Measurements from ENCODE around the gene CYP4F12. TPM values are rescaled to one million over a fixed set of nuclear protein-coding genes. Genes with fewer than 3 reads are reported as not detected.
"Not testable (repeated sequence)": the region's sequence is repeated elsewhere in the genome, so short reads cannot be mapped to it uniquely, and the experiment has no call there.

CYP4F12 gene
- total RNA-seq, 1 donor from 2014 or later: not detected

GRCh38 chr19:15640904-15641597, 31.8 kb upstream of the CYP4F12 start:
- Mint-ChIP-seq H3K9me3 (no peaks in the 10 kb centered on the region), H3K36me3 (ENCODE audit: low read depth) (no peaks in the 10 kb centered on the region), H3K27me3 (ENCODE audit: insufficient read depth) (no peaks in the 10 kb centered on the region), H3K27ac (no peak overlapping the region), H3K4me3 (no peak overlapping the region), H3K4me1 (ENCODE audit: low read depth) (no peaks in the 10 kb centered on the region)
- intact Hi-C loops (cut with micrococcal nuclease): no loop called here
- no peak for DNase-seq (ENCODE audit: low spot score)

DNA sequence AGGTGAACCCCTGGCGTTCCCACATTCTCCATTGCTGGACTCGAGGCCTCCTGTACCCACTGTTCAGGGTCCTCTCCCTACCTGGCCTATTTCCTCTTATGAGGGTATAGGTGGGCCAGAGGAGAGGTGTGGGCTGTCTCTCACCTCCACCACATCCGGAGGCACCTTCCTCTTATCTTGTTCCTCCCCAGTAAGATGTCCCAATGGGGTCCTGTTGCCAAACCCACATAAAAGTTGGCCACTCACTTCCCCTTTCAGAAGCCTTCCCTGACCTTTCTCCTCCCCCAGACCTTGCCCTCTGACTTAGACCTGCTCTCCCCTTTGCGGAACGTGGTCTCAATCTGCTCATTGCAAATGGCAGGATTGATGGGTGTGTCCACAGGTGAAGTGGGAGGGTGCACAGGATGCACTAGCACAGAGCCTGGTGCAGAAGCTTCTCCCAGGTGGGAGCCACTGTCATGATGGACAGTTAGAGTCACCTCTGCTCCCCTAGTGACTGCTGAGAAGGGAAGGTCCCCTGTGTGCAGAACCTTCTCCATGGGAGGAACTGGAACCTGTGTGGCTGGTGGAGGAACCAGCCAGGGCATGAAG, 30.9 kb upstream of the CYP4F12 start:
- no peak for DNase-seq (ENCODE audit: low spot score)
- no peak overlapping the region for H3K27ac Mint-ChIP-seq
- no peaks in the 10 kb centered on the region for H3K9me3 Mint-ChIP-seq
- no peaks in the 10 kb centered on the region for H3K27me3 Mint-ChIP-seq (ENCODE audit: insufficient read depth)
- intact Hi-C loops (cut with micrococcal nuclease): no loop called here
- no peaks in the 10 kb centered on the region for H3K4me1 Mint-ChIP-seq (ENCODE audit: low read depth)
- no peak overlapping the region for H3K4me3 Mint-ChIP-seq
- H3K36me3 Mint-ChIP-seq (ENCODE audit: low read depth): no peaks in the 10 kb centered on the region

DNA sequence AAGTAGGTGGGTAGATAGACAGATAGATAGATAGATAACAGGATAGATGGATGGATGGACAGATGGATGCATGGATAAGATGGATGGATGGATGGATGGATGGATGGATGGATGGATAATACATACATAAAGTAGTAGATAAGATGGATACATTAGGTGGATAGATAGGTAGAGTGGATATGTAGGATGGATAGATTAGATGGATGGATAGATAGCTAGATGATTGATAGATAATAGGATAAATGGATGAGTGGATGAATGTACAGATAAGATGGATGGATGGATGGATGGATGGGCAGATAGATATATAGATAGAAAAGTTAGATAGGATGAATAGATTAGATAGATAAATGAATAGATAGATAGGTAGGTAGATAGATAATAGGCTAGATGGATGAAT, 30.1 kb upstream of the CYP4F12 start:
- Mint-ChIP-seq H3K27me3 (ENCODE audit: insufficient read depth) (no peaks in the 10 kb centered on the region), H3K4me1 (ENCODE audit: low read depth) (no peaks in the 10 kb centered on the region), H3K4me3 (no peak overlapping the region), H3K36me3 (ENCODE audit: low read depth) (no peaks in the 10 kb centered on the region), H3K27ac (no peak overlapping the region), H3K9me3 (no peaks in the 10 kb centered on the region)
- no peak for DNase-seq (ENCODE audit: low spot score)
- intact Hi-C loops (cut with micrococcal nuclease): no loop called here

DNA sequence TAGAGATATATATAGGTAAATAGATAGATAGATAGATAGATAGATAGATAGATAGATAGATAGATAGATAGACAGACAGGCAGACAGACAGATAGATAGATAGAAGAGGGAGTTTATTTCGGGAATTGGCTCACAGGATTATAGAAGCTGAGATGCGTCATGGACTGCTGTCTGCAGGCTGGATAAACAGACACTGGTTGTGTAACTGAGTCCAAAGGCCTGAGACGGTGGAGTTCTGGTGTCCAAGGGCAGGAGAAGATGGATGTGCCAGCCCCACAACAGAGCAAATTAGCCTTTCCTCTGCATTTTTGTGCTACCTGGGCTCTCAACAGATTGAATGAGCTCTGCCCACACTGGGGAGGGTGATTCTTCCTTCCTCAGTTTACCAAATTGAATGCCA, 29.5 kb upstream of the CYP4F12 start:
- intact Hi-C loops (cut with micrococcal nuclease): no loop called here
- no peak for DNase-seq (ENCODE audit: low spot score)
- no peaks in the 10 kb centered on the region for H3K27me3 Mint-ChIP-seq (ENCODE audit: insufficient read depth)

DNA sequence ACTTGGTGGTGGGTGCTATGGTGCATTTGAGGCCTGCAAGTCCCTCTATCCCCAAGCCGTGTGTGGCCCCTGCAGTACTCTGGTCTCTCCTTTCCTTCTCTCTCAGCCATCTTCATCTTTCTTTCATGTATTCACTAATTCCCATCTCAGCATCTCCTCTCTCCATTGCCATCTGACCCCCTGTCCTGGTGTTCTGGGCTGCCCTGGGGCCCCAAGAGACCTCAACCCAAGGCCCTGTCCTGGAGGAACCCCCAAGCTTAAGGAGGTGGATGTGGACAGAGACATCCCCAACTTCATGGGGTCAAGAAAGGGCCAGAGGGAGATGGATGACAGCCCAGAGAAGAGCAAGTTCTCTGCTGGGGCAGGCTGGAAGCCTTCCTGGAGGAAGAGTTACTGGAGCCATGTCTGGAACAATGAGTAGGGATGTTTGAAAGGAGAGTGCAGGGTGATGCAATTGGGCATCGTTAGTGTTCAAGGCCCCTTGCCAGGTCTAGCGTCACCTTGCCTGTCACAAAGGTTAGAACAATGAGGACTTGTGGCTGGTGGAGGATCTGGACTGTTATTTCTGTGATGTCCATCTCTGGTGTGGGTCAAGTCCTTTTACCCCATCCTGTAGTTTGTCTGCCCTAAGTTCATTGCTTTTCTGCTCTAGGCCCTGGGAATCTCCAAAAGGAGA, 28.7 kb upstream of the CYP4F12 start:
- no peak for DNase-seq (ENCODE audit: low spot score)
- intact Hi-C loops (cut with micrococcal nuclease): no loop called here
- Mint-ChIP-seq H3K27ac (no peak overlapping the region), H3K4me1 (ENCODE audit: low read depth) (no peaks in the 10 kb centered on the region), H3K9me3 (no peaks in the 10 kb centered on the region), H3K36me3 (ENCODE audit: low read depth) (no peaks in the 10 kb centered on the region), H3K27me3 (ENCODE audit: insufficient read depth) (no peaks in the 10 kb centered on the region), H3K4me3 (no peak overlapping the region)

More for the DNA sequence above, 29.5 kb upstream of the CYP4F12 start:
- H3K4me1 Mint-ChIP-seq (ENCODE audit: low read depth): no peaks in the 10 kb centered on the region
- no peaks in the 10 kb centered on the region for H3K9me3 Mint-ChIP-seq
- H3K4me3 Mint-ChIP-seq: no peak overlapping the region
- no peak overlapping the region for H3K27ac Mint-ChIP-seq
- no peaks in the 10 kb centered on the region for H3K36me3 Mint-ChIP-seq (ENCODE audit: low read depth)

GRCh38 chr19:15644816-15645215, 28.1 kb upstream of the CYP4F12 start:
- Mint-ChIP-seq H3K4me1 (ENCODE audit: low read depth) (no peaks in the 10 kb centered on the region), H3K27ac (no peak overlapping the region), H3K36me3 (ENCODE audit: low read depth) (no peaks in the 10 kb centered on the region), H3K27me3 (ENCODE audit: insufficient read depth) (no peaks in the 10 kb centered on the region), H3K9me3 (no peaks in the 10 kb centered on the region), H3K4me3 (no peak overlapping the region)
- DNase-seq (ENCODE audit: low spot score): no peak
- intact Hi-C loops (cut with micrococcal nuclease): no loop called here

DNA sequence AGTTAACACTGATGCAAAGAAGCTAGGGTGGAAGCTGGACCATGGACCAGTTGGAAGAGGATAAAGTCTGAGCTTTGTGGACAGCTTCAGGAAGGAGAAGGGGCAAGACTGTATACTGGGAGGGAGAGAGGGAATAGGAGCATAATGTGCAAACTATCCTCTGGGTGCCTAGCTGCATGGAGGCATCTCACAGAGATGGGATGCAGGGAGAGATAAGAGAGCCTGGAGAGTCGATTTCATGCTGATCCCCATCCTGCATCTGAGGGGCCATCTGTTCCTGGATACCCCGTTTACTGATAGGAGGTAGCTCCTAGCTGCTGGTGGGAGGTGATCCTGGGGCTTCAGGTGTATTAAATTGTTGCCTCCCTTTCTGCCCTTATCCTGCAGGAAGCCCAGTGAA, 23.4 kb upstream of the CYP4F12 start:
- Mint-ChIP-seq H3K4me3 (no peak overlapping the region), H3K27ac (no peak overlapping the region), H3K27me3 (ENCODE audit: insufficient read depth) (peaks cover 4% of the 10 kb centered on the region), H3K9me3 (no peaks in the 10 kb centered on the region), H3K36me3 (ENCODE audit: low read depth) (no peaks in the 10 kb centered on the region), H3K4me1 (ENCODE audit: low read depth) (no peaks in the 10 kb centered on the region)
- DNase-seq (ENCODE audit: low spot score): no peak
- intact Hi-C loops (cut with micrococcal nuclease): no loop called here

DNA sequence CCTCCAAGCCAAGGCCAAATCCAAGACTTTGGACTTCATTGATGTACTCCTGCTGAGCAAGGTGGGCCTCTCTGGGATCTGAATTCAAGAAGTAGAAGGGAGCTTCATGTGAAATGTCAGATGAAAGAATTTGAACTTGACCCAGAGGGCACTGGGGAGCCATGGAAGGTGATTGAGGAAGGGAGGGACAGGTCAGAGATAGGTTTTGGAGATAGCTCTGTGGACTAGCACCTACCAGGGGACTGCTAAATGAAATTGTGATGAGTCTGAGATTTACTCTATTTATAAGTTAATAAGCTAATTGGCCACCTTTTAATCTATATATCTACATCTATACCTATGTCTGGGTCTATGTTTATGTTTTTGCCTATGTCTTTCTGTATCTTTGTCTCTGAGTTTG, 22.8 kb upstream of the CYP4F12 start:
- H3K9me3 Mint-ChIP-seq; H3K36me3 Mint-ChIP-seq (ENCODE audit: low read depth); H3K27me3 Mint-ChIP-seq (ENCODE audit: insufficient read depth); H3K27ac Mint-ChIP-seq; H3K4me3 Mint-ChIP-seq; intact Hi-C loops (cut with micrococcal nuclease); DNase-seq (ENCODE audit: low spot score); H3K4me1 Mint-ChIP-seq (ENCODE audit: low read depth): not testable (repeated sequence)

- H3K4me1 Mint-ChIP-seq (ENCODE audit: low read depth): no peaks in the 10 kb centered on the region
- intact Hi-C loops (cut with micrococcal nuclease): no loop called here
Observed at GRCh38 chr19:15651791-15652190, 21.1 kb upstream of the CYP4F12 start.

DNA sequence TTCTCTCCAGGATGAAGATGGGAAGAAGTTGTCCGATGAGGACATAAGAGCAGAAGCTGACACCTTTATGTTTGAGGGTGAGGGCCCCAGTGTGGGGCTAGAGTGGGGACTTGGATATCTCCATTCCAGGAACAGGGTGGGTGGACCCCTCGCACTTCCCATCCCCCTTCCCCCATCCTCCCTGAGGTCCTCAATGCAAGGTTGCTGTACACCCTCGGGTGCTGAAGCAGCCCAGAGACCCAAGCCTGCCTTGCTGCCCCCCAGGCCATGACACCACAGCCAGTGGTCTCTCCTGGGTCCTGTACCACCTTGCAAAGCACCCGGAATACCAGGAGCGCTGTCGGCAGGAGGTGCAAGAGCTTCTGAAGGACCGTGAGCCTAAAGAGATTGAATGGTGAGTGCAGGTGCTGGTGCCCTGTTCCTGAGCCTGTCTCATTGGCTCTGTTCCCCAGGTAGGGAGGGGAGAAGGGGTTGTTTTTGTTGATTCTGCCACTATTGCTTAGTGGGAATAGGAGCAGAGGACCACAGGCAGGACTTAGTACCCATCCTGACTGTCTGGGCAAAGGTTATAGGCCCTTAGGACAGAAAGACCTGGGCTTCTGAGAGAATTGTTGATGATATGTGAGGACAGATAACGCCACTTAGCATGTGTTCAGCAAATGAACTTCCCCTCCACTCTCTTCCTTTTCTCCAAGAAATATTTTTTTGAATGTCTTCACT, 20.2 kb upstream of the CYP4F12 start:
- Mint-ChIP-seq H3K27ac (no peak overlapping the region), H3K4me1 (ENCODE audit: low read depth) (no peaks in the 10 kb centered on the region), H3K36me3 (ENCODE audit: low read depth) (no peaks in the 10 kb centered on the region), H3K9me3 (no peaks in the 10 kb centered on the region), H3K4me3 (no peak overlapping the region), H3K27me3 (ENCODE audit: insufficient read depth) (peaks cover 4% of the 10 kb centered on the region)
- intact Hi-C loops (cut with micrococcal nuclease): no loop called here
- DNase-seq (ENCODE audit: low spot score): no peak

More at GRCh38 chr19:15651791-15652190, 21.1 kb upstream of the CYP4F12 start:
- DNase-seq (ENCODE audit: low spot score): no peak
- H3K27ac Mint-ChIP-seq: no peak overlapping the region
- H3K27me3 Mint-ChIP-seq (ENCODE audit: insufficient read depth): peaks cover 4% of the 10 kb centered on the region
- no peaks in the 10 kb centered on the region for H3K9me3 Mint-ChIP-seq
- no peak overlapping the region for H3K4me3 Mint-ChIP-seq
- no peaks in the 10 kb centered on the region for H3K36me3 Mint-ChIP-seq (ENCODE audit: low read depth)

DNA sequence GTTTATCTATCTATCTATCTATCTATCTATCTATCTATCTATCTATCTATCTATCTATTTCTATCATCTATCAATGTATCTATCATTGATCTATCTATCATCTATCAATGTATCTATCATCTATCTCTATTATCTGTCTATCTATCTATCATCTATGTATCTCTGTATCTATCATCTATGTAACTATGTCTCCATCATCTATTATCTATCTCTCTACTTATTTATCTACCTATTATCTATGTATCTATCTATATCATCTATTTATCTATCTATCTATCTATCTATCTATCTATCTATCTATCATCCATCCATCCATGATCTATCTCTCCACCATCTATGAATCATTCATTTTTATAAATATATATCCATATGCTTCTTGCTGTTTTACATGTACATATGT, 16.4 kb upstream of the CYP4F12 start:
- intact Hi-C loops (cut with micrococcal nuclease): no loop called here
- H3K4me3 Mint-ChIP-seq: no peak overlapping the region
- no peaks in the 10 kb centered on the region for H3K4me1 Mint-ChIP-seq (ENCODE audit: low read depth)
- no peaks in the 10 kb centered on the region for H3K36me3 Mint-ChIP-seq (ENCODE audit: low read depth)
- H3K9me3 Mint-ChIP-seq: no peaks in the 10 kb centered on the region
- peaks cover 4% of the 10 kb centered on the region for H3K27me3 Mint-ChIP-seq (ENCODE audit: insufficient read depth)
- DNase-seq (ENCODE audit: low spot score): no peak
- no peak overlapping the region for H3K27ac Mint-ChIP-seq

GRCh38 chr19:15663247-15663646, 9.6 kb upstream of the CYP4F12 start:
- DNase-seq (ENCODE audit: low spot score): no peak
- Mint-ChIP-seq H3K36me3 (ENCODE audit: low read depth) (no peaks in the 10 kb centered on the region), H3K27ac (no peak overlapping the region), H3K4me1 (ENCODE audit: low read depth) (no peaks in the 10 kb centered on the region), H3K27me3 (ENCODE audit: insufficient read depth) (no peaks in the 10 kb centered on the region), H3K4me3 (no peak overlapping the region), H3K9me3 (no peaks in the 10 kb centered on the region)
- intact Hi-C loops (cut with micrococcal nuclease): no loop called here

- Mint-ChIP-seq H3K9me3 (no peaks in the 10 kb centered on the region), H3K36me3 (ENCODE audit: low read depth) (no peaks in the 10 kb centered on the region), H3K27ac (no peak overlapping the region), H3K4me3 (no peak overlapping the region), H3K4me1 (ENCODE audit: low read depth) (no peaks in the 10 kb centered on the region), H3K27me3 (ENCODE audit: insufficient read depth) (no peaks in the 10 kb centered on the region)
- DNase-seq (ENCODE audit: low spot score): no peak
- intact Hi-C loops (cut with micrococcal nuclease): no loop called here
Observed at GRCh38 chr19:15666186-15666585, 6.7 kb upstream of the CYP4F12 start.

All from activated T-helper 1 cell treated with anti-CD3 and anti-CD28 coated beads, Interleukin-12 subunit alpha, Interleukin-12 subunit beta, Interleukin-2, Interleukin-4 antibody, amounts not matched to agents 30 ng/mL and 10 ng/mL and 1 ng/mL, durations not matched to agents 14 hours and 24 hours and 36 hours (primary cell).